ENCODE results near the gene DENND11. TPM values are rescaled to one million over a fixed set of nuclear protein-coding genes. Genes with fewer than 3 reads are reported as not detected.
A peak's percentile ranks its signal among the peaks of the same experiment; 100 is the strongest.

DENND11 gene
- total RNA-seq, 1 donor from 2014 or later: 34.1 TPM

DNA sequence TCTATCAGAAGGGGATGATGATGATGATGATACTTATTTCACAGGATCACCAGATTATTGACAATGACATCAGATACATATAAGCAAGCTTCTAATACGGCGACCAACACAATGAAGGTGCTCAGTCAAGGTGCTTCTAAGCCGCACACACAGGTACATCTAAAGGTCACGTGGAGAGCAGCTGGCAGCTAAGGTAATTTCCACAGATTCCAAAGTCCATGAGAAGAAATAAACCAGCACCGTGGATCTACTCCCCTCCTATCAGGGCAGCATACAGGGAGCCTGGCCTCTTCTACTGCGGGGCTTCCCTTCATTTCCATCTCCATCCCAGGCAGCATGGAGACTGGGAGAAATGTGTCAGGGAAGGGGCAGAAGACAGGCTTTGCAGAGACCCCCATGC, 37.5 kb downstream of the DENND11 start:
- H3K9me3 ChIP-seq: no peaks in the 10 kb centered on the region
- TF ChIP-seq, protein P1, sequence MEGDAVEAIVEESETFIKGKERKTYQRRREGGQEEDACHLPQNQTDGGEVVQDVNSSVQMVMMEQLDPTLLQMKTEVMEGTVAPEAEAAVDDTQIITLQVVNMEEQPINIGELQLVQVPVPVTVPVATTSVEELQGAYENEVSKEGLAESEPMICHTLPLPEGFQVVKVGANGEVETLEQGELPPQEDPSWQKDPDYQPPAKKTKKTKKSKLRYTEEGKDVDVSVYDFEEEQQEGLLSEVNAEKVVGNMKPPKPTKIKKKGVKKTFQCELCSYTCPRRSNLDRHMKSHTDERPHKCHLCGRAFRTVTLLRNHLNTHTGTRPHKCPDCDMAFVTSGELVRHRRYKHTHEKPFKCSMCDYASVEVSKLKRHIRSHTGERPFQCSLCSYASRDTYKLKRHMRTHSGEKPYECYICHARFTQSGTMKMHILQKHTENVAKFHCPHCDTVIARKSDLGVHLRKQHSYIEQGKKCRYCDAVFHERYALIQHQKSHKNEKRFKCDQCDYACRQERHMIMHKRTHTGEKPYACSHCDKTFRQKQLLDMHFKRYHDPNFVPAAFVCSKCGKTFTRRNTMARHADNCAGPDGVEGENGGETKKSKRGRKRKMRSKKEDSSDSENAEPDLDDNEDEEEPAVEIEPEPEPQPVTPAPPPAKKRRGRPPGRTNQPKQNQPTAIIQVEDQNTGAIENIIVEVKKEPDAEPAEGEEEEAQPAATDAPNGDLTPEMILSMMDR (IDR thresholded peaks at IDR 0.05): no peak
- no peak overlapping the region for H3K27ac ChIP-seq
- no peak for DNase-seq
- H3K4me1 ChIP-seq: peaks cover 14% of the 10 kb centered on the region
- H3K36me3 ChIP-seq: peaks cover 65% of the 10 kb centered on the region
- H3K27me3 ChIP-seq (ENCODE audit: low read depth): no peaks in the 10 kb centered on the region
- H3K4me3 ChIP-seq: no peak overlapping the region
- intact Hi-C loops (cut with DNase I): no loop called here
- ATAC-seq: no peak

DNA sequence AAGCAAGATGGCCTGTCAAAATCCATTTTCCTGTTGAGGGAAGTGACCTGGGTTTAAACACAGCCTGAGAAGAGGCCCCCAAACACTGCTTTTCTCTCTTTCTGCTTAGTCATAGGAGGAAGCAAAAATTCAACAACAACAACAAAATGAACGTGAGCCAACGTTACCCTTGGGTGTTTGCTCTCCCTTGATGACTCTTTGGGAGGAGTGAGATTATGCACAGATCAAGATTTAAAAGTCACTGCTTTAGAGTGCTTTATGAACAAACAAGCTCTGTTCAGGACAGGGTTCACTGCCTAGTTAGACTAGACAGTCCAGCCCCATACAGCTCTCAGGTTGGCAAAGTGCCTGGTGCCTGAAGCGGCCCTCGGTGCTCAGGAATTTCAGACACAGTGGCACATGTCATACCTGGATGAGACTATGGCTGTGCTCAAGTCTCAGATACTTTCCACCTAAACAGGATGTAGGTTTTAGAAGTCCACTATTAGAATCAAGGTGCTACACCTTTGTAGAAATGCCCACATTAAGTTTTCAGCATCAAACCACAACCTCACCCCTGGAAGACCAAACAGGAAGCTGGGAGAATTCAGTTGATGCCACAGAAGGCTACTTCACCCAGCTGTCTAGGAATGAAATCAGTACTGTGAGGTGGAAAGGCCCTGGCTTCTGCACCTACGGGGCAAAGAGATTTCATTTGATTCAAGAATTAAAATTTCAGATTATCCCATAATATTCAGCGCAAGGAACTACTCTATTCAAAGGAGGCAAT, 38.7 kb downstream of the DENND11 start:
- no peaks in the 10 kb centered on the region for H3K9me3 ChIP-seq
- H3K27me3 ChIP-seq (ENCODE audit: low read depth): no peaks in the 10 kb centered on the region
- H3K36me3 ChIP-seq: peaks cover 77% of the 10 kb centered on the region
- ATAC-seq: peak; percentile 26 to 67
- intact Hi-C loops (cut with DNase I): no loop called here
- H3K4me1 ChIP-seq: peaks cover 14% of the 10 kb centered on the region
- TF ChIP-seq, protein P1 (IDR thresholded peaks at IDR 0.05): no peak
- no peak for DNase-seq
- H3K4me3 ChIP-seq: no peak overlapping the region
- no peak overlapping the region for H3K27ac ChIP-seq

DNA sequence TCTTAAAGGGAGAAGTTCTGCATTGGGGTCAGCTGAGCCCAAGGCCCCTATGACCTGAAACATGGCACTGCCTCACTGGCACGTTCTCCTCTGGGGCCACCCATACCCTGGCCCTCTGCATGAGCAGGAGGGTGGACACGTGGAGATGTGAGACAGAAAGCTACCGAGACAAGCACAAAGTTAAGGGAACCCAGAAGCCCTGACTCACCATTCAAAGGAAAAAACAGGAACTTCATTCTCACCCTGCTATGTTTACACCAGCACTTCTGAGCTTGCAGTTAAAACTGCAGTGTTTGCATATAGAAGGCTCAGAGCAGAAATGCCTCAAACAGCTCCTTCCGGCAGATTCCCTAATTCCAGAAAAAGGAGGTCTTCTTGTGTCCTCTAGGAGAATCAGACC, 41.7 kb downstream of the DENND11 start:
- Histone ChIP-seq H3K4me1 (peaks cover 14% of the 10 kb centered on the region), H3K9me3 (no peaks in the 10 kb centered on the region), H3K4me3 (no peak overlapping the region), H3K27me3 (ENCODE audit: low read depth) (no peaks in the 10 kb centered on the region), H3K36me3 (peaks cover 80% of the 10 kb centered on the region), H3K27ac (no peak overlapping the region)
- no peak for DNase-seq
- ATAC-seq: peak; percentile 70 to 79
- TF ChIP-seq, protein P1 (IDR thresholded peaks at IDR 0.05): no peak
- intact Hi-C loops (cut with DNase I): no loop called here

DNA sequence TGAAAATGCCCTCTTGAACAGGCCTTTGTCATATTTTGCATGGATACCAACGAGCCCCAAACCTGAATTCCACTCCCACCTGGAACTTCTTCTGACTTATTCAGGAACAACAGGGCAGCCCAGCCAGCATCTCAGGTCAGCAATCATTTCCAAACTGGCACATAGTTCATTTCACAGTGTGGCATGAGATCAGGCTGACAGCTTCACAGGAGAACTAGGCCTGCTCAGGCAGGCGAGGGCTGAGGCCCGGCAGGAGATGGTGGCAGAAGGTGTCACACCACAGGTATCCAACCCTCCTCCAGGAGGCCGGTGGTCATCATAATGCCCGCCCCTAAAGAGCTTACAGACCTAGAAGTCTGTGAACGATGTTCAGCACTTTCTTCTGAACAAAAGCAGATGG, 42.5 kb downstream of the DENND11 start:
- H3K4me1 ChIP-seq: peaks cover 14% of the 10 kb centered on the region
- no peak overlapping the region for H3K4me3 ChIP-seq
- no peaks in the 10 kb centered on the region for H3K27me3 ChIP-seq (ENCODE audit: low read depth)
- H3K9me3 ChIP-seq: no peaks in the 10 kb centered on the region
- no peak overlapping the region for H3K27ac ChIP-seq
- no peak for DNase-seq
- intact Hi-C loops (cut with DNase I): no loop called here
- ATAC-seq: no peak
- TF ChIP-seq, protein P1 (IDR thresholded peaks at IDR 0.05): no peak
- peaks cover 79% of the 10 kb centered on the region for H3K36me3 ChIP-seq

GRCh38 chr7:141654551-141654950, 47.4 kb downstream of the DENND11 start:
- TF ChIP-seq, protein P1 (IDR thresholded peaks at IDR 0.05): peak; percentile 68
- peaks cover 5% of the 10 kb centered on the region for H3K4me1 ChIP-seq
- intact Hi-C loops (cut with DNase I): no loop called here
- no peak overlapping the region for H3K4me3 ChIP-seq
- no peaks in the 10 kb centered on the region for H3K27me3 ChIP-seq (ENCODE audit: low read depth)
- ATAC-seq (peak; percentile 78 to 89), DNase-seq (no peak)
- peaks cover 52% of the 10 kb centered on the region for H3K36me3 ChIP-seq
- H3K27ac ChIP-seq: no peak overlapping the region
- H3K9me3 ChIP-seq: no peaks in the 10 kb centered on the region
